T-helper 1 cell treated with Interleukin-12 subunit alpha and Interleukin-12 subunit beta and Interleukin-4 antibody, amounts not matched to agents 30 μg/mL and 1 μg/mL, for 36 hours (primary cell): Measurements from ENCODE around the gene CEACAM4.
"Not testable (repeated sequence)": the region's sequence is repeated elsewhere in the genome, so short reads cannot be mapped to it uniquely, and the experiment has no call there.

Experiments used
- H3K27ac Mint-ChIP-seq: one replicate; pipeline ENCODE4 v1.8.0; 2021; ENCODE audit warnings: mild to moderate bottlenecking, mixed read lengths
- H3K27me3 Mint-ChIP-seq: one replicate; pipeline ENCODE4 v1.8.0; 2021; ENCODE audit warnings: low read depth, mixed read lengths
- H3K36me3 Mint-ChIP-seq: one replicate; pipeline ENCODE4 v1.8.0; 2021; ENCODE audit warnings: low read depth, mixed read lengths
- H3K4me1 Mint-ChIP-seq: one replicate; pipeline ENCODE4 v1.8.0; 2021; ENCODE audit warnings: low read depth, mixed read lengths
- H3K4me3 Mint-ChIP-seq: one replicate; pipeline ENCODE4 v1.8.0; 2021; ENCODE audit warnings: mild to moderate bottlenecking, moderate library complexity, mixed read lengths
- H3K9me3 Mint-ChIP-seq: one replicate; pipeline ENCODE4 v1.8.0; 2021; ENCODE audit warnings: mixed read lengths

The CEACAM4 gene

DNA sequence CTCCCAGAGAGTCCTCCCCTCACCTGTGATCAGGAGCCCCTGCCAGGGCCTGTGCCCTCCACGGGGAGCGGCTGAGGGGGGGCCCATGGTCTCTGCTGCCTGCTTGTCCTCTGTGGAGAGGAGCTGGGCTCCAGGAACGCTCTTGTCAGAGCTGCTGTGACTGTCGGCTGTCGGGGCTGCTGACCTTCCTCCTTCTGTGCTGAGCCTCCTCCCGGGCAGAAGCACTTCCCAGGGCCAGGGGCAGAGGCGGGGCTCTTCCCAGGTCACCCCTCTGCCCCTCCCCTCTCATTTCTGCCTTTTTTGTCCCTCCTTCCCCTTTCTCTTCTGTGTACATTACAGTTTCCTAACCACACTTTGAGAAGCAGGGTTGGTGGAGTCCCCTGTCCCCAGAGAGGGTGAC is at the start of gene CEACAM4:
TSS of gene CEACAM4 (minus strand) at position 198 of the 400 bp plus-strand sequence. CDS start at position 87, 111 bp downstream.
- no peaks in the 10 kb centered on the region for H3K4me1 Mint-ChIP-seq
- no peak within 1 kb of the TSS for H3K27ac Mint-ChIP-seq
- H3K4me3 Mint-ChIP-seq = no peak within 1 kb of the TSS
- no peaks in the 10 kb centered on the region for H3K36me3 Mint-ChIP-seq
- peaks cover 8% of the 10 kb centered on the region for H3K27me3 Mint-ChIP-seq
- peaks cover 18% of the 10 kb centered on the region for H3K9me3 Mint-ChIP-seq

DNA sequence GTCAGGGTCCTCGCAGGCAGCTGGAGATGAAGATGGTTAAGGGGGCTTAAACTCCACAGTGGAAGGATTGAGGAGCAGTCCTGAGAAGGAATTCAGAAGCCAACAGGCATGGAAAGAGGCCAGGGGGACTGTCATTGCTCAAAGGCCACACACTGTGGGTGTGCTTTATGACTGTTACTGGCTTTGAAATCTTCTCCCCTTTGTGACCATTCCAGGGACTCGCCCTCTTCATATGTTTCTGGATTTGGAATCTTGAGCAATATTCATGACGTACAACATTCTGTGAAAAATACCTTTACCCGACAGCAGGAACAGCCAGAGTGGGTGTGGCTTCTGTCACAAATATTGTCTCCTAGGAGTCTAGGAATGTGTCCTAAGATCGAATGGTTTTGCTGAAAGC is 44.6 kb upstream of the CEACAM4 start:
- Mint-ChIP-seq H3K27ac (no peak overlapping the region), H3K9me3 (peaks cover 10% of the 10 kb centered on the region), H3K4me1 (no peaks in the 10 kb centered on the region), H3K36me3 (no peaks in the 10 kb centered on the region), H3K4me3 (no peak overlapping the region), H3K27me3 (peaks cover 28% of the 10 kb centered on the region)

DNA sequence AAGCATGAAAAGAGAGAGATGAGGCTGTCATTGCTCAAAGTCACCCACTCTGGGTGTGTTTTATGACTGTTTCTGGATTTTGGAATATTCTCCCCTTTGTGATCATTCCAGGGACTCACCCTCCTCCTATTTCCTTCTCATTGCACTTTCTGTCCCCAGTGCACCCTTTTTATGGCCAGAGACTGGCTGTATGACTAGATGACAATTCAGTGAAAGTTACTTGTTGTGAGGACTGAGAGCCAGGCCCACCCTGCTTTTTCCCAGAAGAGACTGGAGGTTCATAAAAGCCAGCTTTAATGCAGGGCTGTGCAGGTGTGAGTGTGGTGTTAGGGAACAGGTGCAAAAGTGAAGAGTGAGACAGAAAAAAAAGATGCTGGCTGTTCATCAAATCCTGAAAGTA is 43.9 kb upstream of the CEACAM4 start:
- no peak overlapping the region for H3K27ac Mint-ChIP-seq
- peaks cover 25% of the 10 kb centered on the region for H3K27me3 Mint-ChIP-seq
- peaks cover 10% of the 10 kb centered on the region for H3K9me3 Mint-ChIP-seq
- H3K4me1 Mint-ChIP-seq = no peaks in the 10 kb centered on the region
- no peak overlapping the region for H3K4me3 Mint-ChIP-seq
- H3K36me3 Mint-ChIP-seq = no peaks in the 10 kb centered on the region

DNA sequence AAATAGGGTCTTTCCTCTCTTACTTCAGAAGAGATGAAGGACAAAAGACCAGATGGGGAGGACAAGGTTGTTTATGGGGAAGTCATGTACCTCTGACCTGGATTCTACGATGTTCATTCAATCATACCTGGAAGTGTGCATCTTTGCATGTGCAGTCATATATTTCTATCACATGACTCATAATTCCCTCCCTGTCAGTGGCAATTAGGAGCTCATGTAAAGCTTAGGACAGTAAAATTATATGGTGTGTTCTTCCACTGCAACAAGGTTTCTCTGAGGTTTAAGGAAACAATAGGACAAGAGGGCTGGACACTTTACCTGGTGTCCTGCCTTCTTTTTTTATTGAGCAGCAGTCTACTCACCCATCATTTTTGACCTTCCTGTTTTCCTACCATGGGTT is 41.4 kb upstream of the CEACAM4 start:
- Mint-ChIP-seq H3K4me1 (no peaks in the 10 kb centered on the region), H3K9me3 (peaks cover 25% of the 10 kb centered on the region), H3K36me3 (no peaks in the 10 kb centered on the region), H3K27me3 (peaks cover 17% of the 10 kb centered on the region), H3K4me3 (no peak overlapping the region), H3K27ac (no peak overlapping the region)

DNA sequence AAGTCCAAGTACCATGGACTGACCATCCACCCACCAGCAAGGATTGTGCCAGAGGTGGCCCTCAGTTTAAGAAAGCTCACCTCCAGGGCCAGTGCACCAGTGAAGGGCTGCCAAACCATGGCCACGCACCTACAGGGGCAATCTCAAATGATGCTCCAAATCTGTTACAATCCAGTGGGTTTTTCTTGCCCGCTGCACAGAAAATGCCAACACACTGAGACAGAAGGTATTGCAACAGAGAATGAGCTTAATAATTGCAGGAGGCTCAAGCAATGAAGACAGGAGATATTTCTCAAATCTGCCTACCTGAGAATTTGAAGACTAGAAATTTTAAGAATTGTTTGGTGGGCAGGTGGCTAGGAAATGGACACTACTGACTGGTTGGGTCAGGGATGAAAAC is 39.2 kb upstream of the CEACAM4 start:
- no peaks in the 10 kb centered on the region for H3K4me1 Mint-ChIP-seq
- no peak overlapping the region for H3K4me3 Mint-ChIP-seq
- no peaks in the 10 kb centered on the region for H3K36me3 Mint-ChIP-seq
- H3K27me3 Mint-ChIP-seq = peaks cover 13% of the 10 kb centered on the region
- H3K27ac Mint-ChIP-seq = no peak overlapping the region
- H3K9me3 Mint-ChIP-seq = peaks cover 25% of the 10 kb centered on the region

DNA sequence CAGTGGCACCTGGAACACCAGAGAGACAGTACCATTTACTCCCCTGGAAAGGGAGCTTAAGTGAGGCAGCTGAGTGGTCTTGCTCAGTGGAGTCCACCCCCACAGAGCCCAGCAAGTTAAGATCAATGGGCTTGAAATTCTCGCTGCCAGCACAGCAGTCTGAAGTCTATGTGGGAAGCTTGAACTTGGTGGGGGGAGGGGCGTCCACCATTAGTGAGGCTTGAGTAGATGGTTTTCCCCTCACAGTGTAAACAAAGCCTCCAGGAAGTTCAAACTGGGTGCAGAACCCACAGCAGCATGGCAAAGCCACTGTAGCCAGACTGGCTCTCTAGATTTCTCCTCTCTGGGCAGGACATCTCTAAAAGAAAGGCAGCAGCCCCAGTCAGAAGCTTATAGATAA is 30.3 kb upstream of the CEACAM4 start:
- H3K4me1 Mint-ChIP-seq = peaks cover 8% of the 10 kb centered on the region
- H3K36me3 Mint-ChIP-seq = no peaks in the 10 kb centered on the region
- no peak overlapping the region for H3K27ac Mint-ChIP-seq
- H3K4me3 Mint-ChIP-seq = no peak overlapping the region
- no peaks in the 10 kb centered on the region for H3K9me3 Mint-ChIP-seq
- H3K27me3 Mint-ChIP-seq = peaks cover 72% of the 10 kb centered on the region

DNA sequence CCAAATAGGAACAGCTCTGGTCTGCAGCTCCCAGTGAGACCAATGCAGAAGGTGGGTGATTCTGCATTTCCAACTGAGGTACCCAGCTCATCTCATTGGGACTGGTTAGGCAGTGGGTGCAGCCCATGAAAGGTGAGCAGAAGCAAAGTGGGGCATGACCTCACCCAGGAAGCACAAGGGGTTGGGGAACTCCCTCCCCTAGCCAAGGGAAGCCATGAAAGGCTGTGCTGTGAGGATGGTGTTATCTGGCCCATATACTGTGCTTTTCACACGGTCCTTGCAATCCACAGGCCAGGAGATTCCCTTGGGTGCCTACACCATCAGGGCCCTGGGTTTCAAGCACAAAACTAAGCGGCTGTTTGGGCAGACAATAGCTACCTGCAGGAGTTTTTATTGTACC is 29.9 kb upstream of the CEACAM4 start:
- H3K36me3 Mint-ChIP-seq, H3K9me3 Mint-ChIP-seq, H3K4me1 Mint-ChIP-seq, H3K27ac Mint-ChIP-seq, H3K4me3 Mint-ChIP-seq: not testable (repeated sequence)
- peaks cover 72% of the 10 kb centered on the region for H3K27me3 Mint-ChIP-seq

DNA sequence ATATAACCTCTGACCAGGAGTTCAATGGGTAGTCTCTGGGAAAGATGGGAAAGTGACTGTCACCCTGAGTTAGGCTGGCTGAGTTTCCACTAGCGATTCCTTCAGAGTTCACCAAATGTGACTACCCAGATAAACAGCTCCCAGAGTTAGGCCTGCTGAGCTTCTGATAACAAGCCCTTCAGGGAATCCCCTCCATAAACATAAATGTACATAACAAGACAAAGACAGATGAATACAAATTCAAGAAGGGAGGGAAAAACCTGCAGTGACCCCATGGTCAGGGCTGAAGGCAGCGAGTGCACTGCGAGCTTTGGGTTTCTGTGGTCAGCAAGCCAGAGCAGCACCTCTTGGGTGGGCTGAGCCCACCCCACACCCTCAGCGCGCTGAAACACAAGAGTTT is 25.4 kb upstream of the CEACAM4 start:
- Mint-ChIP-seq H3K27ac (no peak overlapping the region), H3K4me3 (no peak overlapping the region), H3K36me3 (no peaks in the 10 kb centered on the region), H3K4me1 (peaks cover 8% of the 10 kb centered on the region), H3K27me3 (peaks cover 52% of the 10 kb centered on the region), H3K9me3 (no peaks in the 10 kb centered on the region)

DNA sequence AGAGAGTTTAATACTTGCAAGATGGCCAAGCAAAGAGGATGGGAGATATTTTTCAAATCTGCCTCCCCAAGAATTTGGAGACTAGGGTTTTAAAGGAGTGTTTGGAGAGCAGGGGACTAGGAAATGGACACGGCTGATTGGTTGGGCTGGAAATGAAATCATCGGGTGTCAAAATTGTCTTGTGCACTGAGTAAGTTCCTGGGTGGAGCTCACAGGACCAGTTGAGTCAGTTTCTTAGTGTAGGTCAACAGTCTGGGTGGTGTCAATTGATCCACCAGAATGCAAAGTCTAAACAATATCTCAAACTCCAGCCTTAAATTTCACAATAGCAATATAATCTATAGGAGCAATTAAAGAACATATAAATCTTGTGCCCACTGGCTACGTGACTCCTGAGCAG is 23.0 kb upstream of the CEACAM4 start:
- no peaks in the 10 kb centered on the region for H3K36me3 Mint-ChIP-seq
- no peak overlapping the region for H3K27ac Mint-ChIP-seq
- H3K4me1 Mint-ChIP-seq = no peaks in the 10 kb centered on the region
- no peak overlapping the region for H3K4me3 Mint-ChIP-seq
- no peaks in the 10 kb centered on the region for H3K9me3 Mint-ChIP-seq
- H3K27me3 Mint-ChIP-seq = peaks cover 33% of the 10 kb centered on the region

DNA sequence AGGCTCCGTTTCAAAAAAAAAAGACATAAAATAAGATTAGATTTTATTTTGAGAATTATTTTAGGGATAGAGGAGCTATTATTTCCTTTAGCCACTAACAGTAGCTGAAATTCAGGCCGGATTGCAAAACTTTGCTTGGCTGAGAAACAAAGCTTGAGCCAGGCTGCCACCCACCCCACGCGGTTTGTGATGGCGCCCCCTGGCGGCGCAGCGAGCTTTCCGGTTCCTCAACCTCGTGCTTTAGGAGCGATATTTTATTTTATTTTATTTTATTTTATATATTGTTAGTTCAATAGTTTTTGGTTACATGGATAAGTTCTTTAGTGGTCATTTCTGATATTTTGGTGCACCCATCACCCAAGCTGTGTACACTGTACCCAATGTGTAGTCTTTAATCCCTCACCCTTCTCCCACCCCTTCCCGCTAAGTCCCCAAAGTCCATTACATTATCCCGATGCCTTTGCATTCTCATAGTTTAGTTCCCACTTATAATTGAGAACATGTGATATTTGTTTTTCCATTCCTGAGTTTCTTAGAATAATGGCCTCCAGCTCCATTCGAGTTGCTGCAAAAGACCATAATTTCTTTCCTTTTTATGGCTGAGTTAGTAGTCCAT is 19.8 kb upstream of the CEACAM4 start:
- H3K27me3 Mint-ChIP-seq = peaks cover 24% of the 10 kb centered on the region
- H3K4me3 Mint-ChIP-seq = no peak overlapping the region
- H3K27ac Mint-ChIP-seq = no peak overlapping the region
- no peaks in the 10 kb centered on the region for H3K36me3 Mint-ChIP-seq
- H3K9me3 Mint-ChIP-seq = no peaks in the 10 kb centered on the region
- H3K4me1 Mint-ChIP-seq = no peaks in the 10 kb centered on the region

DNA sequence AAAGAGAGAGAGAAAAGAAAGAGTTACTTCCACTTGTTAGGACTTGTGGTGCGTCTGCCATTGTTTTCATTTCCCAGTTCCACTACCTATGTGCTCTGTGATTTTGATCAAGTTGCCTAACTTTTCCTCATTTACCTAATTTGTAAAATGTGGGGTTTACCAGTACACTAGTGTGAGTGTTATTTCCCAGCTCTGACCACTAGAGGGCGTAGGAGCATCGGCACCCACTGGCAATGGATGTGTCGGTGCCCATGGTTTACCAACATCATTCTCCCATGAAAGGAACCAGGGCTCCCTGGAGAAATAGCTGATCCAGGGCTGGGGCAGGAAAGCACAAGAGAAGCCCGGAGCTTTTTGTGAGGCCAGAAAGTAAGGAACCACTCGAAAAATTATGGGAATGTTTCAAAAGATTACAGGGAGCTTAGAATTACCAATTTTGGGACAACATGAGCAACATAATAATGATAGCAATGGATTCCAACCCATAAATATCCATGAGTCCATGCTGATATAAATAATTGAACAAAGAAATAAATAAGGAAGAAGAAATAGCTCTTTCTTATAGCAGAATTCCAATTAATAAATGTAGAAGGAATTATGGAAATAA is 15.1 kb upstream of the CEACAM4 start:
- Mint-ChIP-seq H3K27ac (no peak overlapping the region), H3K9me3 (no peaks in the 10 kb centered on the region), H3K27me3 (peaks cover 8% of the 10 kb centered on the region), H3K4me3 (no peak overlapping the region), H3K4me1 (no peaks in the 10 kb centered on the region), H3K36me3 (no peaks in the 10 kb centered on the region)

DNA sequence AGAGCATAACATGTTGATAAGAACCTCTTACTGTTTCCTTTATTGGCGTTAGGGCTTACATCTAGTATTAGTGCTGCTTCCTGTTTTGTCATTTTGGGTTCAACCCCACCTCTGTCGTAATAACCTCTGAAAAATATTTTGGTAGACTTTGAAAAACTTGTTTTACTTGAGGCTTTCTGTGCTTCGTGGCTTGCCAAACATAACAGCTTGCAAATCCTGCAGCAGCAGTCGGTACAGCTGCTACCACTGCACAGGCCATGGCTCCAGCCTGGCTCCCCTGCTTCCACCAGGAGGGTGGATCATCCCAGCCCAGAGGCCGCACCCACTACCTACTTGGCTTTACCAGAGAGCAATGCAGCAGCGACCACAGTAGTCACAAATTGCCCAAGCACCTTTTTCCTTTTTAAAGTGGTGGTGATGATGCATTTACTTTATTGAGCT is 11.8 kb upstream of the CEACAM4 start:
- Mint-ChIP-seq H3K9me3 (no peaks in the 10 kb centered on the region), H3K4me3 (no peak overlapping the region), H3K36me3 (no peaks in the 10 kb centered on the region), H3K27ac (no peak overlapping the region), H3K27me3 (peaks cover 32% of the 10 kb centered on the region), H3K4me1 (no peaks in the 10 kb centered on the region)

DNA sequence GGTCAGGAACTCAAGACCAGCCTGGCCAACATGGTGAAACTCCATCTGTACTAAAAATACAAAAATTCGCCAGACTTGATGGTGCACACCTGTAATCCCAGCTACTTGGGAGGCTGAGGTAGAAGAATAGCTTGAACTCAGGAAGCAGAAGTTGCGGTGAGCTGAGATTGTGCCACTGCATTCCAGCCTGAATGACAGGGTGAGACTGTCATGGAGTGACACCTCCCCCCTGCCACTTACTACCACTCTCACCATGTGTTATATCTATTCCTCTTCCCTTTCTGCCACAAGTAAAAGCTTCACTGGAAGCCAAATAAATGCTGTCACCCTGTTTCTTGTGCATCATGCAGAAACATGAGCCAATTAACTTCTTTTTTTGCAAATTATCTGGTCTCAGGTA is 10.6 kb upstream of the CEACAM4 start:
- H3K27me3 Mint-ChIP-seq = peaks cover 34% of the 10 kb centered on the region
- no peak overlapping the region for H3K4me3 Mint-ChIP-seq
- no peaks in the 10 kb centered on the region for H3K9me3 Mint-ChIP-seq
- no peaks in the 10 kb centered on the region for H3K4me1 Mint-ChIP-seq
- H3K27ac Mint-ChIP-seq = no peak overlapping the region
- H3K36me3 Mint-ChIP-seq = no peaks in the 10 kb centered on the region

DNA sequence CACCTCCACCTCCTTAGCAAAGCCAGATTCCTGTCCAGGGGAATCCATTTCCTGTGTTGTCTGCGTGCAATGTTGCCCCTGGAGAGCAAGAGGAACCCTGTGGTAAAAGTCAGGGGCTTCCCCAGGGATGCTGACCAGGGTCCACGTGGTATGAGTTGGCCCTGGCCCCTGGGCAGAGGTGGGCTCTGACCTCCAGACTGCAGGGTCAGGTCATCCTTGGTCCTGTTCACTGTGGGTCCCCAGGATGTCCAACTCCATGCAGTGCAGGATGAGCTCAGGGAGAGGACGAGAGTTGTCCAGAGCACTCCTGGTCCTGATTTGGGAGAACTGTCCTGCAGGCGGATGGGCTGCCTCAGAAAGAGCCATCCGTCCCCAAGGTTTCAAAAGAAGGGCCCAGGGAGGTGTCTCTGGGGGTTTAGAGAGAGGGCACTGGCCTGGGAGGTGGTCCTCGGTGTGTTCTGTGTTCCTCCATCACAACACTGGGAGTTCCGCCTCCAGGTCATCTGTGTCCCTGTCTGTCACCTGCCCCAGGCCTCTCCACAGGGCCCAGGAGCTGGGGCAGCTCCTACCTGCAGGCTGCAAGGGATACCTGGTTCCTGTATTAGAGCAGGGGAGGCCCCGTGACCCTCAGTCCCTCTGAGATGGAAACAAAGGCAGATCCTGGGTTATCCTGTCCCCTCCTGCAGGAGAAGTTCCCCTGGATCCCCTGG is 1.2 kb upstream of the CEACAM4 start:
- Mint-ChIP-seq H3K4me1 (no peaks in the 10 kb centered on the region), H3K27me3 (peaks cover 13% of the 10 kb centered on the region), H3K27ac (no peak overlapping the region), H3K36me3 (no peaks in the 10 kb centered on the region), H3K9me3 (peaks cover 18% of the 10 kb centered on the region), H3K4me3 (no peak overlapping the region)

DNA sequence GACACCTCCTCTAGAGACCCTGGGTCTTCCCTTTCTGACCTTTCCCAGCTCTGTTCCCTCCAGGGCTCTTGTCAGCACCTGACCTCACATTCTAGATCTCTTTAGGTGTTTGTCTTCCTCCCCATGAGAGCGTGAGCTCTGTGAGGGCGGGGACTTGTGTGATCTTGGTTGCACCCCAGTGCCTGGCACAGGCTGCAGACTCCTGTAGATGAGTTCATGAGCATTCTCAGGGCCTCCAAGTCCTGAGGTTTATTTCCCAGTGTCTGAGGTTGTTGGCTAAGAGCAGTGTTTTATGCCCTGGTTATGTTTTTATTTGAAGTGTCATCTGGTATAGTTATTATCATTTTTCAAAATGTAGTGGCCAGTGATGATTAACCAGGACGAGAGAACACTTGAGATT is 596 bp downstream of the CEACAM4 start:
- H3K4me1 Mint-ChIP-seq = no peaks in the 10 kb centered on the region

More for the DNA sequence above, 596 bp downstream of the CEACAM4 start:
- H3K36me3 Mint-ChIP-seq = no peaks in the 10 kb centered on the region
- peaks cover 8% of the 10 kb centered on the region for H3K27me3 Mint-ChIP-seq
- peaks cover 14% of the 10 kb centered on the region for H3K9me3 Mint-ChIP-seq
- H3K27ac Mint-ChIP-seq = no peak overlapping the region
- H3K4me3 Mint-ChIP-seq = no peak overlapping the region
